SK-N-SH treated with all-trans-retinoic acid at 6 μM for 48 hours (cell line): ENCODE results near the gene PSME4.
"Not testable (repeated sequence)": the region's sequence is repeated elsewhere in the genome, so short reads cannot be mapped to it uniquely, and the experiment has no call there.

ENCODE experiments used
- ATAC-seq: fragments of 200-7000 bp; cut with Tn5 transposase; 3 replicates; pipeline ENCODE4 v1.9.1; 2020; ENCODE audit warnings: mild to moderate bottlenecking, moderate library complexity
- ARNTL ChIP-seq: fragments of 450-650 bp; formaldehyde crosslinking; IDR thresholded peaks from 2 replicates; pipeline ENCODE4 v1.5.0; 2020; ENCODE audit warnings: low read depth, mild to moderate bottlenecking, moderate library complexity, borderline replicate concordance
- BACH2 ChIP-seq: fragments of 250-450 bp; sonication (Bioruptor Pico); IDR thresholded peaks from 2 replicates; pipeline ENCODE4 v1.9.0; 2021; ENCODE audit warnings: mild to moderate bottlenecking, borderline replicate concordance
- CREB5 ChIP-seq: fragments of 250-450 bp; sonication (Bioruptor Pico); IDR thresholded peaks from 2 replicates; pipeline ENCODE4 v1.5.1; 2020; ENCODE audit warnings: low read depth, mild to moderate bottlenecking, moderate library complexity
- CSDC2 ChIP-seq: fragments of 250-450 bp; sonication (Bioruptor Pico); IDR thresholded peaks from 2 replicates; pipeline ENCODE4 v1.5.0; 2020; ENCODE audit warnings: mild to moderate bottlenecking, moderate library complexity
- CSRNP3 ChIP-seq: fragments of 250-450 bp; sonication (Bioruptor Pico); IDR thresholded peaks from 2 replicates; pipeline ENCODE4 v1.5.1; 2021; ENCODE audit warnings: mild to moderate bottlenecking, moderate library complexity
- ESRRG ChIP-seq: fragments of 250-450 bp; sonication (Bioruptor Pico); IDR thresholded peaks from 2 replicates; pipeline ENCODE4 v1.6.1; 2021; ENCODE audit warnings: mild to moderate bottlenecking
- GLIS3 ChIP-seq: fragments of 250-450 bp; sonication (Bioruptor Pico); IDR thresholded peaks from 2 replicates; pipeline ENCODE4 v1.5.0; 2020; ENCODE audit warnings: mild to moderate bottlenecking, moderate library complexity
- ISL1 ChIP-seq: fragments of 250-450 bp; sonication (Bioruptor Pico); IDR thresholded peaks from 2 replicates; pipeline ENCODE4 v2.1.2; 2022; ENCODE audit warnings: mild to moderate bottlenecking, moderate library complexity
- OSR1 ChIP-seq: fragments of 250-450 bp; sonication (Bioruptor Pico); IDR thresholded peaks from 2 replicates; pipeline ENCODE4 v1.8.0; 2022; ENCODE audit warnings: moderate library complexity, mild to moderate bottlenecking, inconsistent platforms
- PATZ1 ChIP-seq: fragments of 250-450 bp; sonication (Bioruptor Pico); IDR thresholded peaks from 2 replicates; pipeline ENCODE4 v1.8.0; 2020; ENCODE audit warnings: mild to moderate bottlenecking, moderate library complexity, borderline replicate concordance
- POU6F1 ChIP-seq: fragments of 250-450 bp; sonication (Bioruptor Pico); IDR thresholded peaks from 2 replicates; pipeline ENCODE4 v1.8.0; 2021; ENCODE audit warnings: low read depth, mild to moderate bottlenecking, moderate library complexity, borderline replicate concordance
- PPARA ChIP-seq: fragments of 250-450 bp; sonication (Bioruptor Pico); IDR thresholded peaks from 2 replicates; pipeline ENCODE4 v1.5.0; 2020; ENCODE audit warnings: mild to moderate bottlenecking, borderline replicate concordance
- RARB ChIP-seq: fragments of 250-450 bp; sonication (Bioruptor Pico); IDR thresholded peaks from 2 replicates; pipeline ENCODE4 v1.8.0; 2021; ENCODE audit warnings: mild to moderate bottlenecking, moderate library complexity
- TCF4 ChIP-seq: fragments of 250-450 bp; sonication (Bioruptor Pico); IDR thresholded peaks from 2 replicates; pipeline ENCODE4 v1.8.0; 2021; ENCODE audit warnings: mild to moderate bottlenecking, moderate library complexity, borderline replicate concordance
- TOX ChIP-seq: fragments of 250-450 bp; sonication (Bioruptor Pico); IDR thresholded peaks from 2 replicates; pipeline ENCODE4 v1.8.0; 2021; ENCODE audit warnings: mild to moderate bottlenecking, moderate library complexity, borderline replicate concordance
- ZC3H10 ChIP-seq: fragments of 250-450 bp; sonication (Bioruptor Pico); IDR thresholded peaks from 2 replicates; pipeline ENCODE4 v1.5.1; 2021; ENCODE audit warnings: mild to moderate bottlenecking, moderate library complexity
- ZFP3 ChIP-seq: fragments of 250-450 bp; sonication (Bioruptor Pico); IDR thresholded peaks from 2 replicates; pipeline ENCODE4 v1.5.0; 2020; ENCODE audit warnings: mild to moderate bottlenecking, moderate library complexity
- ZFP30 ChIP-seq: fragments of 450-650 bp; formaldehyde crosslinking; IDR thresholded peaks from 2 replicates; pipeline ENCODE4 v1.5.0; 2022; ENCODE audit warnings: mild to moderate bottlenecking, moderate library complexity
- ZNF565 ChIP-seq: fragments of 450-650 bp; formaldehyde crosslinking; conservative IDR thresholded peaks from 2 replicates; pipeline ENCODE4 v1.5.0; 2020; ENCODE audit warnings: low read depth, mild to moderate bottlenecking, moderate library complexity
- ZNF70 ChIP-seq: fragments of 450-650 bp; formaldehyde crosslinking; IDR thresholded peaks from 2 replicates; pipeline ENCODE4 v1.5.0; 2020; ENCODE audit warnings: mild to moderate bottlenecking, moderate library complexity
- ZNF8 ChIP-seq: fragments of 450-650 bp; formaldehyde crosslinking; IDR thresholded peaks from 2 replicates; pipeline ENCODE4 v1.5.0; 2020; ENCODE audit warnings: mild to moderate bottlenecking, moderate library complexity

The PSME4 gene

GRCh38 chr2:53961478-53962216 lies 9.1 kb downstream of the PSME4 start:
- not testable (repeated sequence) for ATAC-seq

- TF ChIP-seq CSRNP3, result no peak
- no peak for TF ChIP-seq ESRRG (CRISPR knock-in tag)
- no peak for TF ChIP-seq PPARA
- no peak for TF ChIP-seq BACH2 (CRISPR knock-in tag)
- ATAC-seq, result no peak
Observed at GRCh38 chr2:53960476-53960875, 10.3 kb downstream of the PSME4 start.

- no peak for TF ChIP-seq PPARA
- TF ChIP-seq ZNF565 (CRISPR knock-in tag), result no peak
- TF ChIP-seq ZFP3 (CRISPR knock-in tag), result no peak
- no peak for TF ChIP-seq CSDC2 (CRISPR knock-in tag)
- TF ChIP-seq ZFP30 (CRISPR knock-in tag), result no peak
- TF ChIP-seq CSRNP3, result no peak
- no peak for TF ChIP-seq ZNF8 (CRISPR knock-in tag)
- TF ChIP-seq ISL1 (CRISPR knock-in tag), result no peak
- TF ChIP-seq OSR1 (CRISPR knock-in tag), result no peak
- TF ChIP-seq RARB (CRISPR knock-in tag), result no peak
- TF ChIP-seq PATZ1 (CRISPR knock-in tag), result no peak
- TF ChIP-seq ESRRG (CRISPR knock-in tag), result no peak
- TF ChIP-seq ARNTL, result no peak
- TF ChIP-seq CREB5 (CRISPR knock-in tag), result no peak
- TF ChIP-seq ZNF70 (CRISPR knock-in tag), result no peak
- no peak for TF ChIP-seq ZC3H10 (CRISPR knock-in tag)
- TF ChIP-seq BACH2 (CRISPR knock-in tag), result no peak
- TF ChIP-seq POU6F1 (CRISPR knock-in tag), result no peak
- TF ChIP-seq, all 23 proteins: peak for 0
- ATAC-seq, result no peak
Observed at GRCh38 chr2:53958443-53958842, 12.3 kb downstream of the PSME4 start.

GRCh38 chr2:53952519-53952918 lies 18.3 kb downstream of the PSME4 start:
- no peak for ATAC-seq
- TF ChIP-seq GLIS3 (CRISPR knock-in tag), result no peak

GRCh38 chr2:53949457-53949856 lies 21.3 kb downstream of the PSME4 start:
- no peak for ATAC-seq
- TF ChIP-seq RARB (CRISPR knock-in tag), result no peak
- TF ChIP-seq POU6F1 (CRISPR knock-in tag), result no peak
- TF ChIP-seq ZNF565 (CRISPR knock-in tag), result no peak
- no peak for TF ChIP-seq OSR1 (CRISPR knock-in tag)
- TF ChIP-seq BACH2 (CRISPR knock-in tag), result no peak
- no peak for TF ChIP-seq TOX (CRISPR knock-in tag)
- TF ChIP-seq TCF4 (CRISPR knock-in tag), result no peak
- TF ChIP-seq ZNF70 (CRISPR knock-in tag), result no peak
- no peak for TF ChIP-seq CREB5 (CRISPR knock-in tag)
- TF ChIP-seq ESRRG (CRISPR knock-in tag), result no peak
- TF ChIP-seq ZNF8 (CRISPR knock-in tag), result no peak
- no peak for TF ChIP-seq ZFP3 (CRISPR knock-in tag)
- no peak for TF ChIP-seq GLIS3 (CRISPR knock-in tag)
- no peak for TF ChIP-seq CSRNP3
